ENCODE results near the gene ASIC5.
"Not testable (repeated sequence)": the region's sequence is repeated elsewhere in the genome, so short reads cannot be mapped to it uniquely, and the experiment has no call there.

ASIC5 gene

DNA sequence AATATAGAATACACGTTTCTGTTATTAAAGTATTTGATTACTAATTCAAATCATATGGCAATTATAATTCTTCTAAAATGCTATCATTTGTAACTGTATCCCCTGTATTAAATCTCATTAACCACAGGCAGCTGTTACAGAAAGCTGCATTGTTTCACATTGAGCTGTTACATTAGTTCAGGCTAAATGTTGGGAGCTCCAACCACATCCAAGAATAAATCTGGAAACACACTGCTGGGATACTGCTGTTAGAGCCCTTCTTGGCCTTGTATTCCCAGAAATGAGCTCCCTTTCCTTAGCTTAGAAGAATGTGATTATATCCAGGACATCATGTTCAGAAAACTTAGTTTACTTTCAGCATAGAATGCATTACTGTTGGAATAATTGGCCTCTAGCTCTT lies 59.1 kb downstream of the ASIC5 start:
- peak; percentile 69 for DNase-seq (ENCODE audit: low read depth)
- no peak overlapping the region for H3K4me3 ChIP-seq (ENCODE audit: low read depth, low read length)

- DNase-seq (ENCODE audit: low read depth), result peak; percentile 34
- no peak overlapping the region for H3K4me3 ChIP-seq (ENCODE audit: low read depth, low read length)
Observed at GRCh38 chr4:155805016-155805415, 61.1 kb downstream of the ASIC5 start.

DNA sequence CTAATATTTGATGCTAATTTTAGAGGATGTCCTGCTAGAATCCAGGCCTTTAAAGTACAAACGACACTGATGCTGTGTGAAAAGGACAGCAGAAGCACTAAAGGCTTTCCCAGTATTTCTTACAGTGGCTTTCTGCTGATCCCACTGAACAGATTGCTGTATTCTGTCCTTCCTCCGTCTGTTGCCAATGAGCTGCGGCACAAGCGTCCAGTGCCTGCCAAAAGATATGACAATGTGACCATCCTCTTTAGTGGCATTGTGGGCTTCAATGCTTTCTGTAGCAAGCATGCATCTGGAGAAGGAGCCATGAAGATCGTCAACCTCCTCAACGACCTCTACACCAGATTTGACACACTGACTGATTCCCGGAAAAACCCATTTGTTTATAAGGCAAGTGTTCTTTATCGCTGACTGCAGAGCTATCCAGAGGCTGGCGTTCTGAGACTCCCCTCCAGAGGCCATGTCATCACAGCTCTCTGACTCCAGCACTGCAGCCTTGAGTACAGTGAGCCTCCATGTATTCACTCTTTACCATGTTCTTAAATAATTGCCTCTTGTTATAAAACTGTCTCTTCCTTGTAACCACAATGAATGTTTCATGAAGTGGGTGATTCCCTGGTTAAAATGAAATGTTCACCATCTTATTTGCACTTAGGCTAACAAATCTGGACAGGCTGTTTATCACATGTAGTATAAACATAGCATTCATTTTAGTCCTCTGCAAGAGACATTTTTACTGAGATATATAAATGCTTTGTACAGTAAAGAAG lies 63.7 kb downstream of the ASIC5 start:
- no peak overlapping the region for H3K4me3 ChIP-seq (ENCODE audit: low read depth, low read length)
- DNase-seq (ENCODE audit: low read depth), result no peak

DNA sequence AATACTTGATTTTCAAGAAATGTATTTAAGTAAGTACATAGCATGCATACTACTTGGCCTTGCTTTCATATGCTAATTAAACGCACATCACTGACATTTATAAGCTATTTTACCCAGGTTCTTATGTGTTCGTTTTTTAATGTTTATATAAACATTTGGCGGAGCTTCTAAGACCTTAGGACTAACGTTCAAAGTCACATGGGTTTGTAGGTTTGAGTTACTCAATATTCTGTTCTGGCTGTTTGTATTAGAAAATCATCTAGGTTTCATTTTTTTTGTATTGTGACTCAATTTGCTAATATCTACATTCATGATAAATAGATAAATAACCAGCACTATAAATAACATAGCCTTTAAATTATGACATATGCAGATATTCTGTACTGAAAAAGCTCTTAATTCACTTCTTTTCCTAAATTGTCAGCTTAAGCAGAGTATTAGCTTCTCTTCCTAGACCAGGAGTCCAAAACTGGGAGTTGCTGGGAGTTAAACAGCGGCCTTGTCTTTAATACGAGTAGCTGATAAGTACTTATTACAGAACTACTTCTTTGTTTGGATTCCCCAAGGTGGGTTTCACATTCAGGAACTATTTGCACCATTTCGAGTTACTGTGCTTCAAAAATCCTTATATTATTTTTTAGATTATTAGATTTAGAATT lies 65.3 kb downstream of the ASIC5 start:
- no peak overlapping the region for H3K4me3 ChIP-seq (ENCODE audit: low read depth, low read length)
- no peak for DNase-seq (ENCODE audit: low read depth)

GRCh38 chr4:155799794-155800123 lies 66.3 kb downstream of the ASIC5 start:
- no peak overlapping the region for H3K4me3 ChIP-seq (ENCODE audit: low read depth, low read length)
- no peak for DNase-seq (ENCODE audit: low read depth)

- H3K4me3 ChIP-seq (ENCODE audit: low read depth, low read length), result no peak overlapping the region
- no peak for DNase-seq (ENCODE audit: low read depth)
Observed at GRCh38 chr4:155799116-155799793, 66.8 kb downstream of the ASIC5 start.

- H3K4me3 ChIP-seq (ENCODE audit: low read depth, low read length); DNase-seq (ENCODE audit: low read depth): not testable (repeated sequence)
Observed at GRCh38 chr4:155797581-155797980, 68.5 kb downstream of the ASIC5 start.

- DNase-seq (ENCODE audit: low read depth), result no peak
- no peak overlapping the region for H3K4me3 ChIP-seq (ENCODE audit: low read depth, low read length)
Observed at GRCh38 chr4:155795991-155796390, 70.1 kb downstream of the ASIC5 start.

GRCh38 chr4:155794589-155795236 lies 71.4 kb downstream of the ASIC5 start:
- no peak for DNase-seq (ENCODE audit: low read depth)
- H3K4me3 ChIP-seq (ENCODE audit: low read depth, low read length), result no peak overlapping the region

- DNase-seq (ENCODE audit: low read depth), result no peak
- no peak overlapping the region for H3K4me3 ChIP-seq (ENCODE audit: low read depth, low read length)
Observed at GRCh38 chr4:155789982-155790381, 76.1 kb downstream of the ASIC5 start.

DNA sequence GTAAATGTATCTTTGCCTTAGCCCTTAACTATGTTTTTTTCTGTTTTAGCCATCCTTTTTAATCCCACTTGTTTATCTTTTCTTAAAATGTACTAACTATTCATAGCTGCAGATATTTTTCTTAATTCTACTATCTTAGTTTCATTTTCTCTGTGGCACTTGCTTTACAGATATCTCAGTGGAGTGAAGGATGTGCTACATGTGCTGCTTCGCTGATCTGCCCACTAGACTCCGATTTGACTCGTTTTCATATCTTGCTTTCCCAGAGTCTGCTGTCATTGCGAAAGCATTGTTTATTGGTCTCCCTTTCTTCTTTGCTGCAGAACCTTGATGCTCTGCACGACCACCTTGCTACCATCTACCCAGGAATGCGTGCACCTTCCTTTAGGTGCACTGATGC lies 76.7 kb downstream of the ASIC5 start:
- no peak overlapping the region for H3K4me3 ChIP-seq (ENCODE audit: low read depth, low read length)
- DNase-seq (ENCODE audit: low read depth), result no peak

DNA sequence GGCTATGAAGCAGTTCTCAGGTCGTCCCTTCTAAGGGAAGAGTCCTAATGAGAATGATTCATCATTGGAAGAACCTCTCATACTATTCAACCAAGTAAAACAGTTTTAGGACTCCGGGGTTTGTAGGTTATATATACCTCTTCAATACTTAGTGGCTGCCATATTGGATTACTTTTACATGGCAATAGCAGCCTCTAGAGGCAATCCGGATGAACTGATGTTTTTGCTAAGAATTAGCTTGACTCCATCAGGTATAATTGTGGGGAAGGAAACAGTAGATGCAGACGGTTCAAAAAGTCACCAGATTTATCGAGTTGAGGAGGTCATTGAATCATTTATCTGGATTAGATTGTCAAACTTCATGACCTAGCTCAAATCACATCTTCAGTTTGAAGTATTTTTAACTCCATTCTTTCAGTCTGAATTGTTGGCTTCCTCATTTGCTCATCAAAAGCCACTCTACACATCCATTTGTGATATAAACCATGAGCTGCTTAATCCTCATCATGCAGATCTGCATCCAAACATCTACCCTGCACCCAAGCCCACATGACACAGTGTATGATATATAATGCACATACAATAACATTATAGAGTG lies 78.9 kb downstream of the ASIC5 start:
- peak; percentile 18 for DNase-seq (ENCODE audit: low read depth)
- no peak overlapping the region for H3K4me3 ChIP-seq (ENCODE audit: low read depth, low read length)

DNA sequence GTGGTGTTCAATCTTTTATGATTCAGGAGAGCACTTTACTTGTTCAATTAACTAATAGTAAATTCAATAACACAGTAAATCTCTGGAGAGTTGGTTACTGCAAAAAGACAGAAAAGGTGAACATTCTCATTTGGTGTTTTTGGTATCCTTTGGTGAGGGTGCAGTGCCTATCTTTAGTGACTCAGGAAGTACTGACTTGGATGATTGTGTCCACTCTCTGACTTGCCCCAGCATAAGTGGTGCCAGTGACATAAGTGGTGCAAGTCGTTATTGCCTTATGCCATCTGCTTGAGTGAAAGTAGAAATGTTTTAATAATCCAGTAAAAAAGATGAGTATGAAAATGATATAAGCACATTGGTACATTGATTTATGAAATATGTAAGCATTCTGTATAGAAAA lies 80.2 kb downstream of the ASIC5 start:
- no peak for DNase-seq (ENCODE audit: low read depth)
- H3K4me3 ChIP-seq (ENCODE audit: low read depth, low read length), result no peak overlapping the region

GRCh38 chr4:155784637-155785036 lies 81.4 kb downstream of the ASIC5 start:
- no peak overlapping the region for H3K4me3 ChIP-seq (ENCODE audit: low read depth, low read length)
- DNase-seq (ENCODE audit: low read depth), result no peak

DNA sequence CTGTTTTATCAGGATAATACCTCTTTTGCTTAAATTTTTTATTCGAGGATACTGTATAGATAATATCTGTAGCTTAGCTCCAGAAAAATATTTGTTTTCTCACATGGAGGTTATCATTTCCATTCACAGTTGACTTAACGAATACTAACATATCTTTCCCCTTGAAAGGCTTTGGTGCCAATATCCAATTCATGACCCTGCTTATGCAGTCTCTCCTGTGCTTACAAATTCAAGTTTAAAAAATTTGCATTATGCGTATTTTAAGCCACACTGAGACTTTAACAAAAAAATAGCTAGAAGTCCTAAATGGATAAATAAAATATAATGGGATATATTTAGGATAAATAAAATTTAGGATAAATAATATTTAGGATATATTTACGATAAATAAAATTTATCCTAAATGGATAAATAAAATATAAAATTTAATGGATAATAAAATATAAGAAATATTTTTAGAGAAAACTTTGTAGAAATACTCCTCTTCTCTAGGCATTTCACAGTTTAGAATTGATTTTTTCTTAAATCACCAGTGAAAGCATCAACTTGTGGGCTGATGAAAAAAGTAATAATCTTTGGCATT lies 84.7 kb downstream of the ASIC5 start:
- DNase-seq (ENCODE audit: low read depth), result no peak
- H3K4me3 ChIP-seq (ENCODE audit: low read depth, low read length), result no peak overlapping the region

DNA sequence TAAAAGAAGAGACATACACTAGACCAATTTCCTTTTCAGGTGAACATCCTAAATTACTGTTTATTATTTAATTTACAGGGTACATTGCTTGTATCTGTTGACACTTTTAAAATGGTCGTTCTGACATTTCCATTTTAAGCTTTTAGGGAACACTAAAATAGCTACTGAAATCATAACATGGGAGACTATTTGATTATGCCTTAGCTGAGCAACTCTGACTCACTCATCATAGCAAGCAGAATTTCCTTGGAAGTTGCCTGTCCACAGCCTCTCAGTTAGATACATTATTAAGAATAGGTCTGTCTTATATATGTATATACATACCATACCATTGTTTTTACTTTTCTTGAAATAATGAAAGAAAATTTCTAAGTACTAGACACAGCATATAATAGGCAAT lies 85.3 kb downstream of the ASIC5 start:
- no peak overlapping the region for H3K4me3 ChIP-seq (ENCODE audit: low read depth, low read length)
- no peak for DNase-seq (ENCODE audit: low read depth)
